Ovary (tissue), 9 donors: ENCODE results near the gene RPL35A. TPM values are rescaled to one million over a fixed set of nuclear protein-coding genes. Genes with fewer than 3 reads are reported as not detected.
"Not testable (repeated sequence)": the region's sequence is repeated elsewhere in the genome, so short reads cannot be mapped to it uniquely, and the experiment has no call there.

Experiments
- DNase-seq, 5 donors: peaks; one replicate each; pipeline ENCODE4 v3.0.0-alpha.2; 2019 to 2020
- H3K27ac ChIP-seq, 2 donors: fragments of 200-600 bp; one replicate each; pipeline versions ENCODE4 v1.5.1 to v1.8.0; 2019 to 2022
- H3K27me3 ChIP-seq: fragments of 200-600 bp; one replicate; pipeline ENCODE4 v1.8.0; 2022
- H3K36me3 ChIP-seq: fragments of 200-600 bp; sonication (generic); one replicate; pipeline ENCODE4 v1.5.1; 2019
- H3K4me1 ChIP-seq: one replicate; pipeline ENCODE4 v1.8.1; 2013; ENCODE audit warnings: mild to moderate bottlenecking, moderate library complexity; ENCODE audit not compliant: insufficient read depth
- H3K4me3 ChIP-seq: fragments of 200-600 bp; sonication (generic); one replicate; pipeline ENCODE4 v1.5.1; 2017
- H3K9me3 ChIP-seq, 2 donors: fragments of 200-600 bp in 1 of 2; sonication (generic) in 1 of 2; one replicate each; pipeline versions ENCODE4 v1.5.1 to v1.8.1; 2013 to 2019; ENCODE audit warnings: mild to moderate bottlenecking in 1 of 2, moderate library complexity in 1 of 2
- EP300 ChIP-seq: sonication (generic); formaldehyde crosslinking; IDR thresholded peaks from one replicate; pipeline ENCODE4 v1.6.1; 2017; ENCODE audit warnings: antibody characterized with exemption
- POLR2A ChIP-seq: fragments of 450-650 bp; IDR thresholded peaks from one replicate; pipeline ENCODE4 v1.6.1; 2017; ENCODE audit warnings: antibody characterized with exemption, mild to moderate bottlenecking, moderate library complexity
- WGBS, 3 donors: extraction: QIAGEN DNeasy Blood & Tissue Kit in 1 of 3; methylation state at CpG; one replicate each; pipeline versions ENCODE4 v1.1.5 to v1.1.7; 2013 to 2017; 5-methylcytosine and 5-hydroxymethylcytosine counted together
- intact Hi-C, 4 donors: fragments of 100-400 bp; cut with DNase I; formaldehyde crosslinking; loops; one replicate each; pipeline versions ENCODE4 v1.11.0 to v1.15.1; 2022 to 2023
- polyA plus RNA-seq, 2 donors: library from polyadenylated mRNA; stranded (reverse); fragments of 200-250 nt in 1 of 2; fragments of 350-450 nt in 1 of 2; fragmentation: Illumina TruSeq in 1 of 2; extraction: RNeasy Lipid Tissue Mini Kit (QIAGEN cat#74804) in 1 of 2; gene quantifications; one replicate each; pipeline ENCODE4 v1.2.3, GENCODE V29; 2013 to 2014
- total RNA-seq, 7 donors: library from RNA; depleted of rRNA in 2 of 7; stranded (reverse); fragments of >200 nt in 2 of 7; fragmentation: NEBNext Ultra II Directional in 3 of 7; extraction: Animal tissue kit (Norgen Biotek cat#: 25700) in 3 of 7; gene quantifications; one replicate each; pipeline versions ENCODE4 v1.1.0 to v1.2.4, GENCODE V29; 2016 to 2023
- TF ChIP-seq, protein P1 (sequence below), 3 donors: fragments of 450-650 bp in 2 of 3; fragments of 200-600 bp in 1 of 3; IDR thresholded peaks; one replicate each; pipeline versions ENCODE4 v1.5.1 to v1.8.0; 2016 to 2022; ENCODE audit warnings: antibody characterized with exemption in 3 of 3, mild to moderate bottlenecking in 1 of 3
- donor health status: DM: no; HTN: no; CAD: no; lungs with moderate emphysema.
- donor health status: DM: no; HTN: no; CAD: no.
- donor health status: Bipolar disorder and iron deficiency.
- donor health status: DM: yes; HTN: yes; CAD: no.
- donor health status: DM: no; HTN: no; CAD: no.
- donor health status: DM: yes; HTN: yes; CAD: no.

Gene RPL35A
- total and polyA plus RNA-seq, 9 donors, result 1,036 to 4,524 (median 2,172) TPM

DNA sequence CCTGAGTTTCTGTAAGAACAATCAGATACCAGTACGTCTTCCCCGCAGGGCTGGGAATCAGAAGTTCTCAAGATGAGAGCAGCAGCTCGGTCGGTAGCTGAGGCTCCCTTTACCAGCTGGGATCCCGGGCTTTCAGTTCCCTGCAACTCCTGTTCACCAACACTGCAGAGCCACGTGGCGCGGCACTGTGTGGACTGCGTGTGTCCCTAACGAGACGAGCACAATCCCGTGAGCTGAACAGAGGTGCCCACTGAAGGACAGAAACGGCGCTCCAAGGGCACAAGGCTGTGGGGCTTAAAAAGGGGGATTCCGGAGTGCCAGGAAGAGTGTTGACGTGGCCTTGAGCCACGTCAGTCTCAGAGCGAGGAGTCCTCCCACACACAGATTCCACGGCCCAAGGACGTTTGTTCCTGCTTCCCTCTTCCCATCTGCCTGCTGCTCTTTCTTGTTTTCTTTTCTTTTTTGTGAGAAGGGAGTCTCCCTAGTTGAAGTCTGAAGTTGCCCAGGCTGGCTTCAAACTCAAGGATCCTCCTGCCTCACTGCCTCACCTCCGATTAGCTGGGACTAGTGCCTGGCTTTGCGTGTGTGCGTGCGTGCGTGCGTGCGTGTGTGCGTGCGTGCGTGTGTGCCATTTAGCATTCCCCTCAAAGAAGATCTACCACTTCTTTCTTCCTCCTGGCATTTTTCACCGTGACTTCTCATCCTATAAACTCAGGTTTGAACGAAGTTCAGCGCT is 37.1 kb upstream of the RPL35A start:
- H3K9me3 ChIP-seq, result no peaks in the 10 kb centered on the region
- no peaks in the 10 kb centered on the region for H3K4me1 ChIP-seq
- DNase-seq, result peak; percentile 67 to 84 (median 76)
- peak overlapping the region; percentile 77 to 88 for H3K27ac ChIP-seq
- peak overlapping the region; percentile 36 for H3K4me3 ChIP-seq
- intact Hi-C loops, result no loop called here
- H3K36me3 ChIP-seq, result no peaks in the 10 kb centered on the region
- TF ChIP-seq POLR2A (peak; percentile 37), EP300 (no peak)
- WGBS, 3 donors, result 3 to 18% (median 3%) methylated on average over 31 to 33 of the region's 33 CpGs
- H3K27me3 ChIP-seq, result no peaks in the 10 kb centered on the region

DNA sequence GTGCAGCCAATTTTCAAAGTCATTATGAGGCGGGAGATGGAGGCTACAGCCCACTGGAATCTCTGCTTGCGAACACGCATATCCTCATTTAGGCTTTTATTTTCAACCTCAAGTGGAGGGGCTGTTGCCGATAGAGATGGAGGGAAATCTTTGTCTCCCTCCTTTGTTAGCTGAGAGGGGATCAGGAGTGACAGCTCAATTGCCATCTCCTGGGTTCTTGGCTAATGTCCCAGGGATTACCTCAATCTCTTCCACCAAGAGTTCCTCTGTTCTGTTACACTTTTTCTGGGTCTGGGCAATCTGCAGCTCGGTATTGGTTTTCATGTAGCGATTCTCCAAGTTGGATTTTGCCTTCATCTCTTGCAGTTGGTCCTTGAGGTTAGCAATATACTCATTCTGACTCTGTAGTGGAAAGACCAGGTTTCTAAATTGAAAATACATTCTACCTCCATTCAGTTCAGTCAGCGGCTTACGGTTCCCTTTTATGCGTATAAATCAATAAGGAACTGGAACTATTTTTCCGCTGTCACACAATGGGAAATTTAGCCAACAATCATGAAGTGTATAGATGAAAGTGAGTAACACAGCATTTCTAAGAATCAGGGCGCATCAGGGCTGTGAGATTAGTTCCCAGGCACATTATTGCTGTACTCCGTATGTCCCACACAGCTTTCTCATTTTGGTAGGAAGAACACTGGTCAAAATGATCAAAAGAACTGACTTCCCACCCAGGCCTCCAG is 36.2 kb upstream of the RPL35A start:
- Histone ChIP-seq H3K9me3 (no peaks in the 10 kb centered on the region), H3K36me3 (no peaks in the 10 kb centered on the region), H3K4me1 (no peaks in the 10 kb centered on the region), H3K27me3 (no peaks in the 10 kb centered on the region), H3K27ac (peak overlapping the region; percentile 77 to 88), H3K4me3 (peak overlapping the region; percentile 36)
- WGBS, 3 donors, result 66 to 80% (median 74%) methylated on average over 12 of the region's 12 CpGs
- intact Hi-C loops, result no loop called here
- no peak for DNase-seq
- TF ChIP-seq EP300, result no peak
- TF ChIP-seq, protein P1, sequence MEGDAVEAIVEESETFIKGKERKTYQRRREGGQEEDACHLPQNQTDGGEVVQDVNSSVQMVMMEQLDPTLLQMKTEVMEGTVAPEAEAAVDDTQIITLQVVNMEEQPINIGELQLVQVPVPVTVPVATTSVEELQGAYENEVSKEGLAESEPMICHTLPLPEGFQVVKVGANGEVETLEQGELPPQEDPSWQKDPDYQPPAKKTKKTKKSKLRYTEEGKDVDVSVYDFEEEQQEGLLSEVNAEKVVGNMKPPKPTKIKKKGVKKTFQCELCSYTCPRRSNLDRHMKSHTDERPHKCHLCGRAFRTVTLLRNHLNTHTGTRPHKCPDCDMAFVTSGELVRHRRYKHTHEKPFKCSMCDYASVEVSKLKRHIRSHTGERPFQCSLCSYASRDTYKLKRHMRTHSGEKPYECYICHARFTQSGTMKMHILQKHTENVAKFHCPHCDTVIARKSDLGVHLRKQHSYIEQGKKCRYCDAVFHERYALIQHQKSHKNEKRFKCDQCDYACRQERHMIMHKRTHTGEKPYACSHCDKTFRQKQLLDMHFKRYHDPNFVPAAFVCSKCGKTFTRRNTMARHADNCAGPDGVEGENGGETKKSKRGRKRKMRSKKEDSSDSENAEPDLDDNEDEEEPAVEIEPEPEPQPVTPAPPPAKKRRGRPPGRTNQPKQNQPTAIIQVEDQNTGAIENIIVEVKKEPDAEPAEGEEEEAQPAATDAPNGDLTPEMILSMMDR (IDR thresholded peaks at IDR 0.05), result no peak
- no peak for TF ChIP-seq POLR2A

DNA sequence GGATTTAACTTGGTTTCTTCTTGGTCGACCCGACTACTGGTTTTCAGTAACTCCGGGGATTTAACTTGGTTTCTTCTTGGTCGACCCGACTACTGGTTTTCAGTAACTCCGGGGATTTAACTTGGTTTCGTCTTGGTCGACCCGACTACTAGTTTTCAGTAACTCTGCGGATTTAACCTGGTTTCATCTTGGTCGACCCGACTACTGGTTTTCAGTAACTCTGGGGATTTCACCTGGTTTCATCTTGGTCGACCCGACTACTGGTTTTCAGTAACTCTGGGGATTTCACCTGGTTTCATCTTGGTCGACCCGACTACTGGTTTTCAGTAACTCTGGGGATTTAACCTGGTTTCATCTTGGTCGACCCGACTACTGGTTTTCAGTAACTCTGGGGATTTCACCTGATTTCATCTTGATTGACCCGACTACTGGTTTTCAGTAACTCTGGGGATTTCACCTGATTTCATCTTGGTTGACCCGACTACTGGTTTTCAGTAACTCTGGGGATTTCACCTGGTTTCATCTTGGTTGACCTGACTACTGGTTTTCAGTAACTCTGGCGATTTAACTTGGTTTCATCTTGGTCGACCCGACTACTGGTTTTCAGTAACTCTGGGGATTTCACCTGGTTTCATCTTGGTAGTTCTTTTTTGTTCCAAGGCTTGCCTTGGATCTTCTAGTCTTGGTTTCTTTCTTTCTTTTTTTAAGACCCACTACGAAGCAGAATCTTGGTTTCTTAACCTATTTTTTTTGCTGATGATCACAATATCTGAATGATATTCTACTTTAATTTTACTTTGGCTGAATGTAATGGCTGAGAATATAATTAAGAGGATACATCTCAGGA is 28.3 kb upstream of the RPL35A start:
- 88 to 95% (median 94%) methylated on average over 22 to 24 of the region's 24 CpGs for WGBS, 3 donors
- intact Hi-C loops, result not testable (repeated sequence)

DNA sequence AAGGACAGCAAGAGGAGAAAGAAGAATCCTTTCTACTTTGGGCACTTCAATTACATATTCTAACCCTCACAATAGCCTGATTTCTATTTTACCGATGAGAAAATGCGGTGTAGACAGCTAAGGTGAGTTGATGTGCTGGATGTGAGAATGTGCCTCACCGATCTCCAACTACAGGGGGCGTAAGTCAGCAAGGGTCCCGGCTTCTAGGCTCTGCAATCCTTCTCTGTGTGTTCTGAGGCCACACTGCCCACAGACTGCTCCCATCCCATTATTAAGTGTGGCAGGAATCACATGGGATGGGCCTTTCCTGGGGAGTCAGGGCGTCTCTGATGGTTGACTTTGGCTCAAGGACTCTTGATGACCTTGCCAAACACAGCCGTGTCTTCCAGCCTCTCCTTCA is 23.6 kb upstream of the RPL35A start:
- Histone ChIP-seq H3K27ac (no peak overlapping the region), H3K4me3 (no peak overlapping the region), H3K36me3 (no peaks in the 10 kb centered on the region), H3K4me1 (no peaks in the 10 kb centered on the region), H3K27me3 (no peaks in the 10 kb centered on the region), H3K9me3 (no peaks in the 10 kb centered on the region)
- 59 to 70% (median 63%) methylated on average over 7 of the region's 7 CpGs for WGBS, 3 donors
- intact Hi-C loops, result no loop called here
- DNase-seq, result no peak
- TF ChIP-seq EP300 (no peak), POLR2A (no peak)
- TF ChIP-seq, protein P1 (IDR thresholded peaks at IDR 0.05), result no peak

More for the DNA sequence above, 28.3 kb upstream of the RPL35A start:
- H3K9me3 ChIP-seq, H3K27me3 ChIP-seq, H3K27ac ChIP-seq, H3K4me3 ChIP-seq, DNase-seq, H3K36me3 ChIP-seq, H3K4me1 ChIP-seq: not testable (repeated sequence)

DNA sequence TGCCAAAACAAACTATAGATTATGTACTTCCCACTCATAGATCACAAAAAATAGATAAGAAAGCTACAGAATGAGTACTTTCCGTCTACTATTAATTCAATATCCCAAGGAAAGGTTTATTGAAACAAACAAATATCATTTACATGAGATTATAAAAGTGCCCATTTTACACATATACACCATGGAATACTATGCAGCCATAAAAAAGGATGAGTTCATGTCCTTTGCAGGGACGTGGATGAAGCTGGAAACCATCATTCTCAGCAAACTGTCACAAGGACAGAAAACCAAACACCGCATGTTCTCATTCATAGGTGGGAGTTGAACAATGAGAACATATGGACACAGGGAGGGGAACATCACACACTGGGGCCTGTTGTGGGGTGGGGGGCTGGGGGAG is 22.4 kb upstream of the RPL35A start:
- DNase-seq, H3K36me3 ChIP-seq, H3K27ac ChIP-seq, intact Hi-C loops, H3K27me3 ChIP-seq, H3K4me3 ChIP-seq, H3K4me1 ChIP-seq, H3K9me3 ChIP-seq: not testable (repeated sequence)
- 87 to 97% (median 93%) methylated on average over 3 of the region's 3 CpGs for WGBS, 3 donors
